DND-41 (cell line): ENCODE results near the gene NANOS2.

Experiments
- ATAC-seq: fragments of 200-7000 bp; cut with Tn5 transposase; 3 replicates; pipeline ENCODE4 v1.9.1; 2021; ENCODE audit warnings: low read depth; ENCODE audit not compliant: insufficient read depth
- DNase-seq: peaks from one replicate; pipeline ENCODE4 v3.0.0-alpha.2; 2020
- H2AFZ ChIP-seq: 2 replicates; pipeline ENCODE4 v1.6.0; 2012; ENCODE audit warnings: low read depth, low read length
- H3K27ac ChIP-seq: 2 replicates; pipeline ENCODE4 v1.5.1; 2012; ENCODE audit warnings: low read length, inconsistent platforms
- H3K27me3 ChIP-seq: fragments of 200-600 bp; sonication (generic); 2 replicates; pipeline ENCODE4 v1.6.0; 2012; ENCODE audit warnings: low read length, mild to moderate bottlenecking, inconsistent platforms; ENCODE audit not compliant: insufficient read depth, poor library complexity
- H3K36me3 ChIP-seq: 2 replicates; pipeline ENCODE4 v1.5.1; 2012; ENCODE audit warnings: low read length, inconsistent platforms; ENCODE audit not compliant: insufficient read depth
- H3K4me1 ChIP-seq: 2 replicates; pipeline ENCODE4 v1.5.1; 2012; ENCODE audit warnings: mild to moderate bottlenecking, low read length; ENCODE audit not compliant: insufficient read depth
- H3K4me2 ChIP-seq: 2 replicates; pipeline ENCODE4 v1.6.0; 2012; ENCODE audit warnings: mild to moderate bottlenecking, moderate library complexity, low read length, inconsistent platforms; ENCODE audit not compliant: insufficient read depth
- H3K4me3 ChIP-seq, 2 experiments: fragments of 200-600 bp in 1 of 2; shearing (Covaris generic) in 1 of 2; 2 replicates each; pipeline ENCODE4 v1.5.1; 2012 to 2016; ENCODE audit warnings: inconsistent platforms in 2 of 2, low read length in 2 of 2, mild to moderate bottlenecking in 2 of 2, low read depth in 1 of 2, moderate library complexity in 1 of 2
- H3K79me2 ChIP-seq: 2 replicates; pipeline ENCODE4 v1.6.0; 2012; ENCODE audit warnings: low read length, inconsistent platforms; ENCODE audit not compliant: insufficient read depth
- H3K9ac ChIP-seq: 2 replicates; pipeline ENCODE4 v1.6.0; 2012; ENCODE audit warnings: low read depth, mild to moderate bottlenecking, inconsistent platforms, low read length, moderate library complexity
- H3K9me3 ChIP-seq: 2 replicates; pipeline ENCODE4 v1.5.1; 2012; ENCODE audit warnings: low read length, moderate library complexity, mild to moderate bottlenecking, inconsistent platforms; ENCODE audit not compliant: insufficient read depth, severe bottlenecking
- H4K20me1 ChIP-seq: 2 replicates; pipeline ENCODE4 v1.6.0; 2012; ENCODE audit warnings: low read length; ENCODE audit not compliant: insufficient read depth
- CTCF ChIP-seq: IDR thresholded peaks from 2 replicates; pipeline ENCODE4 v1.5.1; 2012; ENCODE audit warnings: borderline replicate concordance, low read length, moderate library complexity, mild to moderate bottlenecking; ENCODE audit not compliant: poor library complexity, severe bottlenecking; ENCODE audit errors: extremely low read depth
- EZH2 ChIP-seq: IDR thresholded peaks from 3 replicates; pipeline ENCODE4 v1.6.1; 2012; ENCODE audit warnings: borderline replicate concordance, low read depth, mild to moderate bottlenecking, moderate library complexity, low read length, inconsistent platforms; ENCODE audit not compliant: severe bottlenecking

NANOS2 gene

GRCh38 chr19:45878043-45878794, 36.4 kb downstream of the NANOS2 start:
- Histone ChIP-seq H3K27ac (no peak overlapping the region), H3K79me2 (peaks cover 3% of the 10 kb centered on the region), H3K9ac (no peak overlapping the region), H3K4me1 (peaks cover 5% of the 10 kb centered on the region; the same call in 1 of the 2 replicates), H3K27me3 (peaks cover 5% of the 10 kb centered on the region), H3K9me3 (no peaks in the 10 kb centered on the region), H4K20me1 (peaks cover 22% of the 10 kb centered on the region), H3K36me3 (peaks cover 10% of the 10 kb centered on the region; the same call in 1 of the 2 replicates), H3K4me2 (no peak overlapping the region), H2AFZ (no peak overlapping the region), H3K4me3 (no peak overlapping the region)
- ATAC-seq (no peak), DNase-seq (no peak)
- TF ChIP-seq CTCF (no peak), EZH2 (no peak)

GRCh38 chr19:45876411-45877197, 38.0 kb downstream of the NANOS2 start:
- H3K27me3 ChIP-seq, result peaks cover 5% of the 10 kb centered on the region
- H3K4me3 ChIP-seq, result no peak overlapping the region
- H3K4me1 ChIP-seq, result no peaks in the 10 kb centered on the region
- H3K36me3 ChIP-seq, result no peaks in the 10 kb centered on the region
- no peak overlapping the region for H3K9ac ChIP-seq
- H2AFZ ChIP-seq, result no peak overlapping the region
- H4K20me1 ChIP-seq, result peaks cover 6% of the 10 kb centered on the region; the same call in 1 of the 2 replicates
- no peak for TF ChIP-seq CTCF
- no peak for TF ChIP-seq EZH2
- H3K9me3 ChIP-seq, result no peaks in the 10 kb centered on the region
- H3K27ac ChIP-seq, result no peak overlapping the region
- H3K4me2 ChIP-seq, result no peak overlapping the region
- DNase-seq (no peak), ATAC-seq (no peak)
- no peaks in the 10 kb centered on the region for H3K79me2 ChIP-seq

- peaks cover 5% of the 10 kb centered on the region for H3K27me3 ChIP-seq
- H3K4me2 ChIP-seq, result no peak overlapping the region
- H2AFZ ChIP-seq, result no peak overlapping the region
- H3K4me1 ChIP-seq, result no peaks in the 10 kb centered on the region
- no peaks in the 10 kb centered on the region for H3K9me3 ChIP-seq
- no peak overlapping the region for H3K9ac ChIP-seq
- peaks cover 2% of the 10 kb centered on the region; the same call in 1 of the 2 replicates for H4K20me1 ChIP-seq
- H3K27ac ChIP-seq, result no peak overlapping the region
- no peaks in the 10 kb centered on the region for H3K79me2 ChIP-seq
- TF ChIP-seq EZH2 (no peak), CTCF (no peak)
- 0 out of 3 replicates have a peak, but pooled peaks have one; percentile 44 for ATAC-seq
- no peaks in the 10 kb centered on the region for H3K36me3 ChIP-seq
- H3K4me3 ChIP-seq, result no peak overlapping the region
- DNase-seq, result no peak
These were observed 38.5 kb downstream of the NANOS2 start for GRCh38 chr19:45876161-45876410.
